SK-MEL-5 (cell line): ENCODE measurements around the gene DGKZ. TPM values are rescaled to one million over a fixed set of nuclear protein-coding genes. Genes with fewer than 3 reads are reported as not detected.

Experiments
- DNase-seq: peaks from one replicate; pipeline ENCODE4 v3.0.0-alpha.2; 2016; ENCODE audit warnings: low read depth, low spot score
- in situ Hi-C: cut with HindIII; loops from 2 replicates; pipeline ENCODE4 v1.10.0; 2016; ENCODE audit warnings: low sequenced_read_pairs, high pct_unique_total_duplicates, low pct_unique_long_range_greater_than_20kb
- total RNA-seq: library from RNA; depleted of rRNA; stranded (reverse); fragments of >200 nt; shearing (Covaris generic); gene quantifications from 2 replicates; pipeline ENCODE4 v1.2.3, GENCODE V29; 2014

DGKZ gene
- total RNA-seq, 1 experiment from 2014 or later: 27.6 TPM

- in situ Hi-C loops: no loop called here
- DNase-seq: no peak
Observed at GRCh38 chr11:46315783-46316563, 31.3 kb upstream of the DGKZ start.

- DNase-seq: no peak
- in situ Hi-C loops: no loop called here
Observed at GRCh38 chr11:46319074-46319453, 28.2 kb upstream of the DGKZ start.

- in situ Hi-C loops: no loop called here
- DNase-seq: no peak
Observed at GRCh38 chr11:46321757-46322156, 25.5 kb upstream of the DGKZ start.

- peak; percentile 43 for DNase-seq
- in situ Hi-C loops: no loop called here
Observed at GRCh38 chr11:46322759-46323158, 24.5 kb upstream of the DGKZ start.

- in situ Hi-C loops: no loop called here
- no peak for DNase-seq
Observed at GRCh38 chr11:46326813-46327416, 20.3 kb upstream of the DGKZ start.

GRCh38 chr11:46327829-46328228 is 19.4 kb upstream of the DGKZ start:
- DNase-seq: peak; percentile 39
- in situ Hi-C loops: no loop called here

- DNase-seq: no peak
- in situ Hi-C loops: no loop called here
Observed at GRCh38 chr11:46330154-46330553, 17.1 kb upstream of the DGKZ start.

GRCh38 chr11:46330563-46331281 is 16.5 kb upstream of the DGKZ start:
- DNase-seq: no peak
- in situ Hi-C loops: no loop called here

- DNase-seq: no peak
- in situ Hi-C loops: no loop called here
Observed at GRCh38 chr11:46331282-46331984, 15.8 kb upstream of the DGKZ start.

GRCh38 chr11:46332093-46332567 is 15.1 kb upstream of the DGKZ start:
- no peak for DNase-seq
- in situ Hi-C loops: no loop called here

- no peak for DNase-seq
- in situ Hi-C loops: no loop called here
Observed at GRCh38 chr11:46332568-46333393, 14.5 kb upstream of the DGKZ start.

- in situ Hi-C loops: no loop called here
- no peak for DNase-seq
Observed at GRCh38 chr11:46333394-46333947, 13.8 kb upstream of the DGKZ start.

GRCh38 chr11:46334211-46334610 is 13.1 kb upstream of the DGKZ start:
- no peak for DNase-seq

GRCh38 chr11:46335271-46335670 is 12.0 kb upstream of the DGKZ start:
- no peak for DNase-seq
- in situ Hi-C loops: no loop called here

More at GRCh38 chr11:46334211-46334610, 13.1 kb upstream of the DGKZ start:
- in situ Hi-C loops: no loop called here

GRCh38 chr11:46335890-46336562 is 11.2 kb upstream of the DGKZ start:
- in situ Hi-C loops: no loop called here
- DNase-seq: no peak

GRCh38 chr11:46336563-46337180 is 10.6 kb upstream of the DGKZ start:
- DNase-seq: no peak
- in situ Hi-C loops: no loop called here
